Measurements from ENCODE around the gene NPIPA5. TPM values are rescaled to one million over a fixed set of nuclear protein-coding genes. Genes with fewer than 3 reads are reported as not detected.
"Not testable (repeated sequence)": the region's sequence is repeated elsewhere in the genome, so short reads cannot be mapped to it uniquely, and the experiment has no call there.

Gene NPIPA5
- total RNA-seq, 1 experiment from 2014 or later = 4.7 TPM

- H3K27me3 ChIP-seq (ENCODE audit: low read length); H3F3A ChIP-seq (ENCODE audit: low read length, unreplicated experiment); intact Hi-C loops (cut with micrococcal nuclease); H4K20me1 ChIP-seq (ENCODE audit: low read length); H2AFZ ChIP-seq (ENCODE audit: low read length); ATAC-seq; H3K36me3 ChIP-seq (ENCODE audit: low read depth, low read length); H3K79me2 ChIP-seq (ENCODE audit: low read length); H3K9ac ChIP-seq (ENCODE audit: low read length); DNase-seq; H3K4me2 ChIP-seq (ENCODE audit: low read length); H3K9me3 ChIP-seq (ENCODE audit: low read length); H3K4me1 ChIP-seq (ENCODE audit: insufficient read depth, low read length); H3K9me2 ChIP-seq (replicated peaks; ENCODE audit: low read length); H3K4me3 ChIP-seq (ENCODE audit: low read length); H3K27ac ChIP-seq (ENCODE audit: low read length); CTCF ChIA-PET; POLR2A ChIA-PET (ENCODE audit: unreplicated experiment); BruUV-seq (replicated peaks): not testable (repeated sequence)
Measured at GRCh38 chr16:15389916-15390315, 11.8 kb upstream of the NPIPA5 start.

GRCh38 chr16:15388060-15388459 lies 10.0 kb upstream of the NPIPA5 start:
- H4K20me1 ChIP-seq (ENCODE audit: low read length); H3K36me3 ChIP-seq (ENCODE audit: low read depth, low read length); H3F3A ChIP-seq (ENCODE audit: low read length, unreplicated experiment); H2AFZ ChIP-seq (ENCODE audit: low read length); H3K4me2 ChIP-seq (ENCODE audit: low read length); ATAC-seq; DNase-seq; CTCF ChIA-PET; H3K4me3 ChIP-seq (ENCODE audit: low read length); H3K9me2 ChIP-seq (replicated peaks; ENCODE audit: low read length); H3K4me1 ChIP-seq (ENCODE audit: insufficient read depth, low read length); H3K79me2 ChIP-seq (ENCODE audit: low read length); H3K9me3 ChIP-seq (ENCODE audit: low read length); H3K27ac ChIP-seq (ENCODE audit: low read length); BruUV-seq (replicated peaks); H3K27me3 ChIP-seq (ENCODE audit: low read length); H3K9ac ChIP-seq (ENCODE audit: low read length); POLR2A ChIA-PET (ENCODE audit: unreplicated experiment); intact Hi-C loops (cut with micrococcal nuclease): not testable (repeated sequence)

- H3K27me3 ChIP-seq (ENCODE audit: low read length); H3K27ac ChIP-seq (ENCODE audit: low read length); H3K4me1 ChIP-seq (ENCODE audit: insufficient read depth, low read length); H3K4me2 ChIP-seq (ENCODE audit: low read length); H3K79me2 ChIP-seq (ENCODE audit: low read length); H3K4me3 ChIP-seq (ENCODE audit: low read length); ATAC-seq; H3K9me3 ChIP-seq (ENCODE audit: low read length); BruUV-seq (replicated peaks); H4K20me1 ChIP-seq (ENCODE audit: low read length); CTCF ChIA-PET; POLR2A ChIA-PET (ENCODE audit: unreplicated experiment); H3K9me2 ChIP-seq (replicated peaks; ENCODE audit: low read length); H3K36me3 ChIP-seq (ENCODE audit: low read depth, low read length); H3K9ac ChIP-seq (ENCODE audit: low read length); H3F3A ChIP-seq (ENCODE audit: low read length, unreplicated experiment); intact Hi-C loops (cut with micrococcal nuclease); H2AFZ ChIP-seq (ENCODE audit: low read length): not testable (repeated sequence)
- peak; percentile 49 for DNase-seq
Measured at GRCh38 chr16:15382810-15383209, 4.7 kb upstream of the NPIPA5 start.

- intact Hi-C loops (cut with micrococcal nuclease); H3K9me2 ChIP-seq (replicated peaks; ENCODE audit: low read length); H3K27ac ChIP-seq (ENCODE audit: low read length); H4K20me1 ChIP-seq (ENCODE audit: low read length); H3K4me2 ChIP-seq (ENCODE audit: low read length); ATAC-seq; H3K4me1 ChIP-seq (ENCODE audit: insufficient read depth, low read length); H2AFZ ChIP-seq (ENCODE audit: low read length); H3K9ac ChIP-seq (ENCODE audit: low read length); POLR2A ChIA-PET (ENCODE audit: unreplicated experiment); H3K36me3 ChIP-seq (ENCODE audit: low read depth, low read length); BruUV-seq (replicated peaks); H3K9me3 ChIP-seq (ENCODE audit: low read length); H3K27me3 ChIP-seq (ENCODE audit: low read length); DNase-seq; CTCF ChIA-PET; H3K4me3 ChIP-seq (ENCODE audit: low read length); H3K79me2 ChIP-seq (ENCODE audit: low read length); H3F3A ChIP-seq (ENCODE audit: low read length, unreplicated experiment): not testable (repeated sequence)
Measured at GRCh38 chr16:15357495-15357894, 20.6 kb downstream of the NPIPA5 start.

- H3K4me3 ChIP-seq (ENCODE audit: low read length); H3K9ac ChIP-seq (ENCODE audit: low read length); H3K4me2 ChIP-seq (ENCODE audit: low read length); H3K36me3 ChIP-seq (ENCODE audit: low read depth, low read length); H3K79me2 ChIP-seq (ENCODE audit: low read length); DNase-seq; intact Hi-C loops (cut with micrococcal nuclease); H2AFZ ChIP-seq (ENCODE audit: low read length); BruUV-seq (replicated peaks); CTCF ChIA-PET; H3K27me3 ChIP-seq (ENCODE audit: low read length); H4K20me1 ChIP-seq (ENCODE audit: low read length); H3K9me2 ChIP-seq (replicated peaks; ENCODE audit: low read length); H3K27ac ChIP-seq (ENCODE audit: low read length); POLR2A ChIA-PET (ENCODE audit: unreplicated experiment); H3F3A ChIP-seq (ENCODE audit: low read length, unreplicated experiment); H3K9me3 ChIP-seq (ENCODE audit: low read length); H3K4me1 ChIP-seq (ENCODE audit: insufficient read depth, low read length); ATAC-seq: not testable (repeated sequence)
Measured at GRCh38 chr16:15354846-15355245, 23.2 kb downstream of the NPIPA5 start.

GRCh38 chr16:15352852-15353251 lies 25.2 kb downstream of the NPIPA5 start:
- CTCF ChIA-PET = not testable (repeated sequence)

GRCh38 chr16:15351745-15352144 lies 26.3 kb downstream of the NPIPA5 start:
- CTCF ChIA-PET; H3K4me2 ChIP-seq (ENCODE audit: low read length); H3K4me1 ChIP-seq (ENCODE audit: insufficient read depth, low read length); BruUV-seq (replicated peaks); H3K9me2 ChIP-seq (replicated peaks; ENCODE audit: low read length); H3K36me3 ChIP-seq (ENCODE audit: low read depth, low read length); H3F3A ChIP-seq (ENCODE audit: low read length, unreplicated experiment); DNase-seq; H4K20me1 ChIP-seq (ENCODE audit: low read length); H3K9ac ChIP-seq (ENCODE audit: low read length); ATAC-seq; POLR2A ChIA-PET (ENCODE audit: unreplicated experiment); H2AFZ ChIP-seq (ENCODE audit: low read length); H3K27ac ChIP-seq (ENCODE audit: low read length); intact Hi-C loops (cut with micrococcal nuclease); H3K27me3 ChIP-seq (ENCODE audit: low read length); H3K4me3 ChIP-seq (ENCODE audit: low read length); H3K79me2 ChIP-seq (ENCODE audit: low read length); H3K9me3 ChIP-seq (ENCODE audit: low read length): not testable (repeated sequence)

More at GRCh38 chr16:15352852-15353251, 25.2 kb downstream of the NPIPA5 start:
- H3K79me2 ChIP-seq (ENCODE audit: low read length); H3F3A ChIP-seq (ENCODE audit: low read length, unreplicated experiment); ATAC-seq; H3K4me3 ChIP-seq (ENCODE audit: low read length); POLR2A ChIA-PET (ENCODE audit: unreplicated experiment); H3K4me2 ChIP-seq (ENCODE audit: low read length); H3K4me1 ChIP-seq (ENCODE audit: insufficient read depth, low read length); DNase-seq; H4K20me1 ChIP-seq (ENCODE audit: low read length); H3K27me3 ChIP-seq (ENCODE audit: low read length); H3K9me2 ChIP-seq (replicated peaks; ENCODE audit: low read length); H2AFZ ChIP-seq (ENCODE audit: low read length); H3K9ac ChIP-seq (ENCODE audit: low read length); H3K36me3 ChIP-seq (ENCODE audit: low read depth, low read length); H3K9me3 ChIP-seq (ENCODE audit: low read length); H3K27ac ChIP-seq (ENCODE audit: low read length); BruUV-seq (replicated peaks); intact Hi-C loops (cut with micrococcal nuclease): not testable (repeated sequence)

All from PC-3 (cell line).